Measurements from ENCODE around the gene HNRNPLL.
"Not testable (repeated sequence)": the region's sequence is repeated elsewhere in the genome, so short reads cannot be mapped to it uniquely, and the experiment has no call there.

Gene HNRNPLL

DNA sequence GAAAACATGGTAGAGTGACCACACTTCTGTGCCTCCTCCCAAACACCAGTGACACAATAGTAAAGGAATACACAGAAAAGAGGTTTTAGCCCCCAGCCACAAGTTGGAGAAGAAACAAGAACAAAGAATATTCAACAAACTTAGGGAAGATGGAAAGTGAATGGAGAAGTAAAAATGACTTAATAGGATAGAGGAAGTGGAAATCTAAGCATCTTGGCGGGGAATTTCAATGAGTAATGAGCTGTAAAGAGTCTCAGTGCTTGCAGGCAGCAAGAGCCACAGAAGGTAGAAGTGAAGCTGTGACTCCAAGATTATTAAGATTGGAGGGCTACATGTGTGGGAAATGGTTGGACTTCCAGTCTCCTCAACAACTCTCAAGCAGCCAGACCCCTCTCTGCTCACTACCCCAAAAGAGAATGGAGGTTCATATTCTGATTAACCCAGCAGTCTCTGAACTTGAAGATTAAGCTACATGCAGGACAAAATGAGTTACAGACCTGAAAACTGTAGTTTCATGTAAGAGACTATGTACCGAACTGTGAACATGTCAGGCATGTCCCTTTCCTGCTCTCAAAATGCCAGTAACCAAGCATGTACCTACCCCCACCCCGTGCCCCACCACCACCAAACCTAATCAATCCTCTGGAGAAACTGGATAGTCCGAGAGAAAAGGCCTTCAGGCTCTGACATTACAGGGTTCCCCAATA, 16.9 kb upstream of the HNRNPLL start:
- DNase-seq (ENCODE audit: low read depth in 2 of 2), result no peak

DNA sequence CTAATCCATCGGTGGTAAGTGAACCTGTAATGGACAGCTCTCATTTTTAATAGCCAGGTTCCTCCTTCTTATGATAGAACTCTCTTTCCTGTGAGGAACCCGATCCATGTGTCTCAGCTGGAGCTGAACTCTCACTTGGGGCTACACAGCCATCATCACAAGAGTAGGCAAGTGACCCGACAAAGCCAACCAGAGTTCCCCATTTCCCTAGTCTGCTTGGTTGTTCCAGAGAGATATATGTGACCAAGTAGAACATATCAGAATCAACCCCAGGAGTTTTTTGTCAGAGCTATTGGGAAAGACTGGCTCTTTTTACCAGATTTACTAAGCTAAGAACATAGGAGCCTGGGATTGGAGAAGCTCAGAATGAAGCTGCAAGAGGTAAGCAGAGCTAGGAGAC, 14.6 kb upstream of the HNRNPLL start:
- DNase-seq (ENCODE audit: low read depth in 2 of 2), result no peak

DNA sequence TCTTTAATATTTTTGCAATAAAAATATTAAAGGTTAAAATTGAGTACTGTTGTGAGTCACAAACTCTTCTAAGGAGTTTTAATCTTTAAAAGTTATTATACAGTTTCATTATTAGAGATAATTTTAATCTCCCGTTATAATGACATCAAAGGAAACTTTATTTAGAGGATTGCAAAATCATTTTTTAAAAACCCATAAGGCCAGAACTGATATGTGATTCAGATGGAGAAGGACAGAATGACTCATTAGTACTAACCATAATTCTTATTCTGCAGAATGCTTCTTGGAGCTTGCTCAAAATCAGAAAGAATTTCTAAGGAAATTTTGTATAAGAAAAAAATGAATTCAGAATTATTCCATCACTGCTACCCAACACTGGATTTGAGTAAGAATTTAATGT, 12.5 kb upstream of the HNRNPLL start:
- no peak for DNase-seq (ENCODE audit: low read depth in 2 of 2)

DNA sequence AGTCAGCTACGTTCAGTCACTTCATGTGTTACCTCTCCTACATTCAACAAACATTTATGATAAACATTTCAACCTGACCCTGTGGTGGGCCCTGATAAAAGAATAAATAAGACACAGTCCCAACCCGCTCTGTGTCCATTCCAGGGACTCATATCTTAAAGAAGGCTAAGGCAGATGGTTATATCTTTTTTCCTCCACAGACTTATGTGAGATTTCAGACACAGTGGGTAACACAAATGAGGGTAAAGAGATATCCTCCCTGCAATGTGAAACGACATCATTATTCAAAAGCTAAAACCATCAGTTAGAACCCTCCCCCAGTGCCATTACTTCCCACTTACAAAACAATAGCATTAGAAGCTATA, 11.1 kb upstream of the HNRNPLL start:
- DNase-seq (ENCODE audit: low read depth in 2 of 2), result no peak

DNA sequence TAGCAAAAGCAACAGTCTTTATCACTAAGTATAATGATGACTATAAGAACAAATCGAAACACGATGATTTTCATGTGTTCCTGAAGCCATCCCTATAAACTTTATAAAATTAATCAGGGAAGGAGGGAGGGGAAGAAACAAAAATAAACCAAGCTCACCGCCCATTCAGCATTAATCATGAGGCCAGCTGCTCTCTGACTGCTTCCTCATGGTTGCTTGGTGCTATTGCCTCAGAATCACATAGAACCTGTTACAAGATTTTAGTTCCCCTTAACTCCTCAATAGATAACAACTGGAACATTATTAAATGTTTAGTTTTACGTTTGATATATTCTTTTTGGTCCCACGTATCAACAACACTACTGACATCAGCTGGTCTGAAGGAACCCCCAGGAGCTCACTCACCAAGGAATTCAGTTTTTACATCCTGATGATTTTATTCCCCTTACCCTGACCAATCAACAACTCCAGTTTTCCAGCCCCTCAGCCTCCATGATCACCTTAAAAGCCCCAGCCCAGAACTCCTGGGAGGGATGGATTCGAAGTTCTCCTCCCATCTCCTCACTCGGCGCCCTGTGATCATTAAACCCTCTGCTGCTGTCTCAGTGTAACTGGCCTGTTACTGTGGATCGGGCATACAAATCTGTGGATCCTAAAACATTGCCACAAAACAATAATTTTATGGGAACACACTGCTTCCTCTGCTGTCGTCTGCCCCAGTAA, 10.6 kb upstream of the HNRNPLL start:
- no peak for DNase-seq (ENCODE audit: low read depth in 2 of 2)

DNA sequence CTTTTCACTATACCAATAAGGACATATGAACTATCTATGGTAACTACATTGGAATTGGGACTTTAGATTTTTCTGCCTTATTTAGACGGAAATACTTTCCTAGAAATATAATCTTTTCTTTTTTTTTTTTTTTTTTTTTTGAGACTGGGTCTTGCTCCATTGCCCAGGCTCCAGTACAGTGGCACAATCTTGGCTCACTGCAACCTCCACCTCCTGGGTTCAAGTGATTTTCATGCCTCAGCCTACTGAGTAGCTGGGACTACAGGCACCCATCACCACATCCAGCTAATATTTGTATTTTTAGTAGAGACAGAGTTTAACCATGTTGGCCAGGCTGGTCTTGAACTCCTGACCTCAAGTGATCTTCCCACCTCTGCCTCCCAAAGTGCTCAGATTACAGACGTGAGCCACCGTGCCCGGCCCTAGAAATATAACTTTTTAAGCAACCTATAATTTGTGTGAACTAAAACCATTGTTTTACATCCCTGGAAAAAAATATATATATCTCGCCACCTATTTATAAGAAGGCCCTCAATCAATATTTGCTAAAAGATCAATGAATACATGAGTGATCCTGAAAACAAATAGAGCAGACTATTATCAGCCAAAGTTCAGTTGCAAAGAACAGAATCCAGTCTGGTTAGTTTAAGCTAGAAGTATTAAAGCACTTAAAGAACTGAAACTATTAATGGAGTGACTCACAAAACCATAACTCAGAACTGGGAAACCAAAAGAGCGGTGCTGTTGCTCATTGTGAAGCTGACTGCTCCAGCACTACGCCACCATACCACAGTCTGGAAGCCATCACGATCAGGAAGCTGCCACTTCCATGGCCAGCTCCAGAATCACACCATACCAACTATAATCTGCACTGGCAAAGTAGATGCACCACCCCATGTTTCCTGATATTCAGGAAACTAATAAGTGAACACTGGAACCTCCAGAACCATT, 8.4 kb upstream of the HNRNPLL start:
- DNase-seq (ENCODE audit: low read depth in 2 of 2), result no peak

DNA sequence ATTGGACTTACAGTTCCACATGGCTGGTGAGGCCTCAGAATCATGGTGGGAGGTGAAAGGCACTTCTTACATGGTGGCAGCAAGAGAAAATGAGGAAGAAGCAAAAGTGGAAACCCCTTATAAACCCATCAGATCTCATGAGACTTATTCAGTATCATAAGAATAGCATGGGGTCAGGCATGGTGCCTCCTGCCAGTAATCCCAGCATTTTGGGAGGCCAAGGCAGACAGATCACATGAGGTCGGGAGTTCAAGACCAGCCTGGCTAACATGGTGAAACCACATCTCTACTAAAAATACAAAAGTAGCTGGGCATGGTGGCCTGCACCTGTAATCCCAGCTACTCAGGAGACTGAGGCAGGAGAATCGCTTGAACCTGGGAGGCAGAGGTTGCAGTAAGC, 6.5 kb upstream of the HNRNPLL start:
- not testable (repeated sequence) for DNase-seq (ENCODE audit: low read depth in 2 of 2)

DNA sequence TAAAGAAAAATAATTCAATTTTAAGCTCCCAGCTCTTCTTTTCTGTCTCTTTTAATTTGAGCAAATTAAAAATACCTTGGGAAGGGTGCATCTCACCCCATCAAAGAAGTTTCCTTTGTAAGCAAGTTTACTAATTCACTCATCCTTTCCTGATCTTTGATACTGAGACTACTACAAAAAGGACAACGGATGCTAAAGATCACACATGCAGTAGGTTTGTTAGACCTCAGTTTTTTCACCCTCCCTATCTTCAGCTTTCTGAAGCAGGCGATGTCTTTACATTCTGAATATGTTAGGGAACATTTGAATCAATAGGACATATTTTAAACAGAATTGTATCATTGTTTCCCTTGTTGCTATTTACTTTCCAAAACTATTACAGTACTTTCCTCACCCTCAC, 6.0 kb upstream of the HNRNPLL start:
- no peak for DNase-seq (ENCODE audit: low read depth in 2 of 2)

DNA sequence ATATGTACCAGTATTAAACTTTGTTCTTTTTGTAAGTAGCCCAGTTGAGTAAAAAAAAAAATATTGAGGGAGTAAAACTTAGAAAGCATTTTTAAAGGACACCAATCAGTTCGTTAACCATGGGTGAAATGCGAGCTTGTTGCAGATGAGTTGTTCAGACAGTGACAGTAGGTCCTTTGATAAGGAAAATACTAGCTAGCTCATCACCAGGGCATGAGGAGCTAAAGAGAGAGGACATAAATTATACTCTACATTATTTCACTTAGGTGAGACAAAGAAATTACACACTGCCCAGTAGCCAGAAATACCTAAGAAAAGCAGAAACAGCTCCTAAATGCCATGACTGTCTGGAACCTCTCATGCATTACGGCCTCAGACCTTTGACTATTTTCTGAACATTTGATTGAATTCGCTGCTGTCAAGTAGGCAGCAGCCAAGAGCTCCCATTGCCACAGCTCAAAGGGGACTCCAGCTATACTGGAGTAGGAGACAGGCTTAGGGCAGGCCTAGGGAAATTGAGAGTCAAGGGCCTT, 2.6 kb upstream of the HNRNPLL start:
- DNase-seq (ENCODE audit: low read depth in 2 of 2), result no peak

DNA sequence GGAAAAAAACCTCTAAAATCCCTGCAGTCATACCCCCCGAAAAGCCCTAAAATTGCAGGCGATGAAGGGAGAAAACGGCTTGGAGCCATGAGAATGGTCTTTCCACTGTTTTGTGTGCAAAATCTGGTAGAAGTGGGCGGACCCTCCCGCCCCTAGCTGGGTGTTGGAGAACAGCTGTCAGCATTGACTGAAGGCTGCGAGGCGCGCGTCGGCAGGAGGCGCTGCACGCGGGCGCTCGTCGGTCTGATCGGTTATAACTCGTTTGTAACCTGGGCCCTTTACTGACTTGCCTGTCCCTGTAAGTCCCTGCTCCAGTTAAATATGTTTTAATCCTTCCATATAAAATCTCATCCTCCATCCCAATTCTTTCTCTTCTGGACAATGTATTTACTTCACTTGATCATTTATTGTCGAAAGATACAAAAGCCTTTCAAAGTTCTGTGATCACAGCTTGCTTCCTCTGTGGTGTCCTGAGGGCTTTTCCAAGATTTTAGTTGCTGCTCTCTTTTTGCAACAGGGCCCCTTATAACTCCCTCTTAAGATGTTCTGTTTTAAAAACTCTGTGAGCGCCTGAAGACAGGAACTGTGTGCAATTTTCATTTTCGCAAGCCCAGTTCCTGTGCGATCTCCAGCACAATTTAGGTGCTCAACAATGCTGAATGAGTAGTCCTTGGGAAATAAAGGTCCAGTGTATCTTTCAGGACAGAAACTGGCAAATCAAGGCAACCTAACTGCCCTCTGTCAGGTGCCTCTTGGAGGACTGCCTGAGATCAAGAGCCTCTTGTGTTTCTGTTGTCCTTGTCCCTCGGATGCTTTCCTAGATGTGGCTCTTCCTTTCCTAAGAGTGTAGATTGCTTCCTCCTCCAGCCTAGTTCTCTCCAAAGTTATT, 918 bp upstream of the HNRNPLL start:
- DNase-seq (ENCODE audit: low read depth in 2 of 2), result peak; percentile 65 to 72

DNA sequence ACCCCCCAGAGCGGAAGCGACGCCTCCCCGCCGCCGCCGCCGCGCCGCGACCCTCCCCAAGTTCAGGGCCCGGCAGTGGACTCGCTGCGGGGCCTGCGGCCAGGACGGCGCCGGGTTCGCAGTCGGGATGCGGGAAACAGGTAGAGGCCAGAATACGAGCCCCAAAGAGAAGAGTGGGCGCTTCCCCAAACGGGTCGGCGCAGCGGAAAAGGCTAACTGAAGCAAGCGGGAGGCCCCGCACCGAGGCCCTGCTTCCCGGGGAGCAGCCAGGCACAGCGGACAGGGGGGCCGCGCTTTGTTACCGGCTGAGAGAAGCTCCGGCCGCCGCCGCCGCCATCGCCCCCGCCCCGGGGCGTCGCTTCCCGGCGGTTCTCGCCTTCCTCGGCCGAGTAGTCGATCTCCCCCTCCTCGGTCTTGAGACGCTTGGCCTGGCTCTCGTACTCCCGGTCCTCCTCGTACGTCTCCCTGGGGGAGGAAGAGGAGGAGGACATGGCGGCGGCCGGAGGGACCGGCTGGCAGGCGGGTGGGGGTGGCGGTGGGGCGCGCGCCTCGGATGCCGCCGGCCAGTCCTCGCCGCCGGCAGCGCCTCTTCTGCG, 494 bp downstream of the HNRNPLL start:
- peak in 1 of 2 donors; percentile 12 for DNase-seq (ENCODE audit: low read depth in 2 of 2)

DNA sequence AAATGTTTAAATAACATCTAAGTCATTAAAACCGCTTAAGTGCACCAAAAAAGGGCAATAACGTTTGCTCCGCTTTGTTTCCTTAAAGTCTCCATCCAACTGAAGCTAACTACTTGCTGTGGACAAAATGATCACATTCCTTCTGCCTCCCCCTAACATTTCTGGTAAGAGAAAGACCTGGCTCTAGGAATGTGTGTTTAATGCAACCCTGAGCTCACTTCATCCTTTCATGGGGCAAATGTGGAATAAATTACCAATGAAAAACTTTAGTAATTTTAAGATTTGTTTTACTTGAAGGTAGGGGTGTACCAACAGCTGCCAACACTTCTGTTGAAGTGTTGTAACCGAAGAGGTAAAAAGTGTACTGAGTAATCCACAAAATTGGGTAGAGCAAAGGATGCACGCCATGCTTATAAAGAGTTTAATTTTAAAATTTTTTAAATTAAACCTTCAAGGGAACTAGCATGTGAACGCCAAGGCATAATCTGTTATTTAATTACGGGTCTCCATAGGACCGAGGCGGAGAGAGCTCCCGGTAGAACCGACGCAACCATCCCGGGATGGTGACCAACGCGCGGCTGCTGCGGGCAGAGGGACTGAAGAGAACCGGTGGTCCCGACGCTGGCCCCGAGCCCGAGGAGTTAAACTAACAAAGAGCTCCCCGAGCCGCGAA, 1.1 kb downstream of the HNRNPLL start:
- DNase-seq (ENCODE audit: low read depth in 2 of 2), result no peak

DNA sequence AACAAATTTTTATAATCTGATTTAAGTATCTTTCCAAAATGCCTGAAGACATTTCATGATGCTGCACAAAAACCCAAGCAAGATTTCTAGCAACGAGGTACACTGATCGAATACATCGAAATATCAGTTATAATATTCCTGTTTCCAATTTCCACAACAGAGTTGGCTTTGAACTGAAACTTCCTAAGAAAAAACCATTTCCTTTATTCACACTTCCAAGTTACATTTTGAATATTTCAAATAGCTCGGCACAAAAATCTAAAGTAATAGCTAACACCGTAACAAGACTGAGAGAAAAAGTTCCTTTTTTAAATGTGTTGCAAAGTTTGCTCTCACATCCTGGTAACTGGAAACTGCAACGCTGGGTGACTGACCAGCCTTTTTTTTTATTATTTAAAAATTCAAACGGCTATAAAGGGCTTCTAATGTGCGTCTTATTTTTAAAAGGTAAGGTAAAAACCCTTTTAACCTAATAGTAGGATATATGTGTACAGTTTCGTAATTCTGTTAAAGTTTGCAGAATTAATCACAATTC, 1.7 kb downstream of the HNRNPLL start:
- DNase-seq (ENCODE audit: low read depth in 2 of 2), result no peak

DNA sequence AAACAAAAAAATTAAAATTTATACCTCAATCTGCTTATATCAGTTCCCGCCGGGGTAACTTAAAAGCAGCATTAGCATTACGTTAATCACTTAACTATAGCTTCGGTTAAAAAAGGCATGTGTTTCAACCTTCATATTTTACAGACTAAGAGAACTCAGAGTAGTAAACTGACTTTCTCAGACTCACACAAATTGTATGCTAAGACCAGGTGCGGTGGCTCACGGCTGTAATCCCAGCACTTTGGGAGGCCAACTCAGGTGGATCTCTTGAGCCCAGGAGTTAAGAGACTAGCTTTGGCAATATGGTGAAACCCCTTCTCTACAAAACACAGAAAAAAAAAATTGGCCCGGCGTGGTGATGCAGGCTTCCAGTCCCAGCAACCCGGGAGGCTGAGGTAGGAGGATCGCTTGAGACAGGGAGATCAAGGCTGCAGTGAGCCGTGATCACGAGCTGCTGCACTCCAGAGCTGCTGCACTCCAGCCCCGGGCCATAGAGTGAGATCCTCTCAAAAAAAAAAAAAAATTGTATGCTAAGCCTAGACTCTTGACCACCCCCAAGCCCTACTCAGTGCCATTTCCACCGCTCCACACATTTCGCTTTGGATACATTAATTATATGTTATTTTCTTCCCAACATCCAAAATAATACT, 2.4 kb downstream of the HNRNPLL start:
- DNase-seq (ENCODE audit: low read depth in 2 of 2), result no peak

DNA sequence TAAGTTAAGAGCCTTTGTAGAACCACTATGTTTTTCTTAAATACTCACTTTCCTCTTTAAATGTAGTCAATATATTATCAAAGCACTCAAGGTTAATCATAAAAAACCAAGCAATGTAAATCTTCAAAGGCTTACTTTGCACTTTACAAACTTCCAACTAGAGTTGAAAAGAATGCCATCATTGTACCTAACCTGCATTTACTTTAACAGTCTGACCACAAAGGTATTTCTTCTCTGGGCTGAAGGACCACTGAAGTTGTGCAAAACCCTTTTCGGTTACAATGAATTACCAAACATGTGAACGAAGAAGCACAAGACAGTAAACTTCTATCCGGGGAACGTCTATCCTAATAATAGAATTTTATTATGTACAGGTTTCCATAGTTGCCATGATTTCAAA, 3.0 kb downstream of the HNRNPLL start:
- DNase-seq (ENCODE audit: low read depth in 2 of 2), result no peak

DNA sequence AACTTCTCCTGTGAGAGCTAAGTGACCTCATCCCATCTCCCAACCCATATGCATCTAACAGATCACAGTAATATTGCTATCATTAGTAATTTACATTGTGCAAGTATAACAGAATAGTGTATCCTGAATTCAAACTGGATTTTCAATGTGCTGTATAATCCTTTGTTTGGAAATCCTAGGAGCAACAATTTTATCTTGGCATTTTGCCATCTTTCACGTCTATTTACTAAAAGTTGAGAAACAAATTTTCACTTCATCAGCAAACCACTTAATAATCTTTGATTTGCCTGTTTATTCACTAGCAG, 3.8 kb downstream of the HNRNPLL start:
- DNase-seq (ENCODE audit: low read depth in 2 of 2), result no peak

DNA sequence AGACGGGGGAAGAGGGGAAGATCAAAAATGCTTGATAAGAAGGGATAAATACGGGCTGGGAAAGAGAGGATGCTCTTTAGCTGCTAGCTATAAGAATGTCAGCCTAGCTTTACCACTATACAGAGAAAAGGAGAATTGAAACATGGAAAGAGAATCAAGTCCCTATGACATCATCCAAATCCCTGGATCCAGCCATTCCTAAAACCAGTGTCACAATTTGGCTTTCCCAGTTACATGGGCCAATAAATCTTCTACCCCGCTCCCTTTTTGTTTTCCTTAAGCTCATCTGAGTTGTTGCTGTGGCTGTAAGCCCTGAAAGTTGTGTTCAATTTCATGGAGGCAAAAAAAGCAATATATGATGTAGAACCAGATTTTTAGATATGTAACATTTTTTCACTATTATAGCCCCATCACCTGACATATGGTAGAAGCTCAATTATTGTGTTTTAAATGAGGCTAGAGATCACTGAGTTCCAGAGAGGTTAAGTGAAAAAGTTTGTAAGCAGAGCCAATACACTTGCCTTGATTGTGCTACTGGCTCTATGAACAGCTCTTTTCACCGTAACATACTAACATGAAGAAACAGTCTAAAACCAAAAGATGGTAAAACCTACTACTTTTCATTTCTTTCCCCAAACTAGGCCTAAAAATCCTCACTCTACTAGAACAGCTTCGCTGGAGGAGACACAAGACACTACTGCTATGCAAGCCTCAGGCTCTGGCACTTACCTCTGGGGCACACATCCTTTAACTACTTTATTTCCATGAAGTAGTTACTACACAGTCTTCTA, 4.3 kb downstream of the HNRNPLL start:
- no peak for DNase-seq (ENCODE audit: low read depth in 2 of 2)

DNA sequence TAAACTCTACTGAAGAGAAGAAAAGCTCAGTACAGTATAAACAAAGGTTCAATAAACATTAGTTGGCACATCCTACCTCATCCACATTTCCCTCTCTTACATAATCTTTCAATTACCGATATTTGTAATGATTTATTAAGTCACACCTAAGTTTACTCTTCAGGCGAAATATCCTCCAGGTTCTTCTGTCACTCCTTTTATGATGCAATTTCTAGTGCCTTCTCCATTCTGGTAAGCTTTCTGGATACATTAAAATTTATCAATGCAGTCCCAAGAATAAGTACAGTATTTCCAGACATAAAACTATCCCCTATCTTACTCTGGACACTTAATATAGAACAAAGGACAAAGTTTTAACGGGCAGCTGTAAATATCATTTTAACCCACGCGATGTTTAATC, 5.6 kb downstream of the HNRNPLL start:
- no peak for DNase-seq (ENCODE audit: low read depth in 2 of 2)

DNA sequence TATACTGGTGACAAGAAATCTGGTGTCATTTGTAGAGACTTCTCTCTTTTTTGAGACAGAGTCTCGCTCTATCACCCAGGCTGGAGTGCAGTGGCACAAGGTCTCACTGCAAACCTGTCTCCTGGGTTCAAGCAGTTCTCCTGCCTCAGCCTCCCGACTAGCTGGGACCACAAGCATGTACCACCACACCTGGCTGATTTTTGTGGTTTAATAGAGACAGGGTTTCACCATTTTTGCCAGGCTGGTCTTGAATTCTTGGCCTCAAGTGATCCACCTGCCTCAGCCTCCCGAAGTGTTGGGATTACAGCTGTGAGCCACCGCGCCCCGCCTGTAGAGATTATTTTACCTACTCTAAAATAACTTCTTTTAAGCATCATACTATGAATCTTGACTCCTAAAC, 6.5 kb downstream of the HNRNPLL start:
- no peak for DNase-seq (ENCODE audit: low read depth in 2 of 2)
